K562 (cell line): ENCODE data around the gene TTC33. TPM values are rescaled to one million over a fixed set of nuclear protein-coding genes. Genes with fewer than 3 reads are reported as not detected.

ENCODE experiments used
- ATAC-seq: fragments of 200-7000 bp; cut with Tn5 transposase; 3 replicates; pipeline ENCODE4 v1.9.1; 2020; ENCODE audit warnings: moderate library complexity
- BruUV-seq: library from RNA; stranded (reverse); fragments of 400-500 nt; replicated peaks from 2 replicates; lab custom pipeline; 2021; lab: Mats Ljungman, UMichigan
- CTCF ChIA-PET: fragments of 300-600 bp; formaldehyde crosslinking; extraction: SDS; loops from one replicate; lab custom pipeline; 2021; ENCODE audit warnings: low intra/inter-chr PET ratio; lab: Yijun Ruan, JAX
- POLR2A ChIA-PET: fragments of 300-600, 350-650 bp; sonication (Branson Sonifier 250); formaldehyde crosslinking; extraction: SDS; loops from one replicate; lab custom pipeline; 2021; ENCODE audit warnings: antibody characterized with exemption, inconsistent platforms; lab: Yijun Ruan, JAX
- DNase-seq, 4 experiments: peaks; one replicate each; pipeline versions ENCODE4 v3.0.0 to v3.0.0-alpha.2; 2011 to 2018; ENCODE audit warnings: low spot score in 3 of 4, mixed read lengths in 3 of 4; ENCODE audit errors: extremely low read depth in 1 of 4
- FAIRE-seq: peaks from 2 replicates; lab custom pipeline; 2011; peaks lifted over from hg19 to GRCh38; lab: Jason Lieb, UNC
- H2AFZ ChIP-seq: 2 replicates; pipeline ENCODE4 v1.6.0; 2011; ENCODE audit warnings: low read depth, low read length, control low read depth, inconsistent platforms
- H3K27ac ChIP-seq: fragments of 200-600 bp; 3 replicates; pipeline ENCODE4 v1.8.0; 2011; ENCODE audit warnings: low read depth, mild to moderate bottlenecking, control low read depth, inconsistent platforms, low read length, moderate library complexity, mixed read lengths; ENCODE audit errors: extremely low read depth
- H3K27me3 ChIP-seq, 2 experiments: fragments of 300-600 bp in 1 of 2; 2 replicates in 1 of 2; 3 replicates in 1 of 2; pipeline versions ENCODE4 v1.6.0 to v1.8.0; 2011; ENCODE audit warnings: inconsistent platforms in 2 of 2, low read length in 2 of 2, mild to moderate bottlenecking in 1 of 2, mixed read lengths in 1 of 2, moderate library complexity in 1 of 2; ENCODE audit not compliant: control insufficient read depth in 2 of 2, insufficient read depth in 2 of 2
- H3K36me3 ChIP-seq: fragments of 300-600 bp; 3 replicates; pipeline ENCODE4 v1.8.0; 2011; ENCODE audit warnings: mild to moderate bottlenecking, low read length, inconsistent platforms; ENCODE audit not compliant: control insufficient read depth, insufficient read depth
- H3K4me1 ChIP-seq, 2 experiments: fragments of 200-600 bp in 1 of 2; replicated peaks in 1 of 2; 2 replicates in 1 of 2; 3 replicates in 1 of 2; pipeline versions ENCODE4 v1.5.1 to v1.8.0; 2011; ENCODE audit warnings: inconsistent platforms in 2 of 2, low read length in 2 of 2, mild to moderate bottlenecking in 1 of 2, mixed read lengths in 1 of 2, moderate library complexity in 1 of 2; ENCODE audit not compliant: control insufficient read depth in 2 of 2, insufficient read depth in 2 of 2
- H3K4me2 ChIP-seq: 2 replicates; pipeline ENCODE4 v1.6.1; 2011; ENCODE audit warnings: low read length, control low read depth, inconsistent platforms, mixed read lengths; ENCODE audit not compliant: insufficient read depth
- H3K4me3 ChIP-seq: fragments of 200-600 bp; sonication (generic), shearing (Covaris generic); 2 replicates; pipeline ENCODE4 v1.5.1; 2016; ENCODE audit warnings: control low read depth, inconsistent platforms
- H3K79me2 ChIP-seq: fragments of 200-600 bp; 3 replicates; pipeline ENCODE4 v1.8.0; 2011; ENCODE audit warnings: low read length, inconsistent platforms; ENCODE audit not compliant: control insufficient read depth, insufficient read depth
- H3K9ac ChIP-seq, 2 experiments: 2 replicates each; pipeline versions ENCODE4 v1.6.0 to v1.6.1; 2011; ENCODE audit warnings: low read depth in 2 of 2, low read length in 2 of 2, control low read depth in 1 of 2, inconsistent platforms in 1 of 2, mild to moderate bottlenecking in 1 of 2, mixed read lengths in 1 of 2; ENCODE audit not compliant: insufficient read depth in 1 of 2
- H3K9me1 ChIP-seq: one replicate; pipeline ENCODE4 v1.6.0; 2011; ENCODE audit warnings: inconsistent platforms, mild to moderate bottlenecking, low read length, moderate library complexity; ENCODE audit not compliant: control insufficient read depth, insufficient read depth
- H3K9me3 ChIP-seq: replicated peaks from 2 replicates; pipeline ENCODE4 v1.5.1; 2011; ENCODE audit warnings: low read depth, low read length, inconsistent platforms; ENCODE audit not compliant: control insufficient read depth, insufficient read depth
- H4K20me1 ChIP-seq: replicated peaks from 2 replicates; pipeline ENCODE4 v1.6.1; 2011; ENCODE audit warnings: low read length, inconsistent platforms, mixed read lengths; ENCODE audit not compliant: control insufficient read depth, insufficient read depth
- CTBP1 ChIP-seq: fragments of 450-650 bp; IDR thresholded peaks from 2 replicates; pipeline ENCODE4 v1.6.1; 2016; ENCODE audit warnings: borderline replicate concordance
- ETS1 ChIP-seq: conservative IDR thresholded peaks from 2 replicates; pipeline ENCODE4 v1.6.1; 2011; ENCODE audit warnings: low read depth, mild to moderate bottlenecking, low read length; ENCODE audit not compliant: control insufficient read depth
- GTF2A2 ChIP-seq: IDR thresholded peaks from 2 replicates; pipeline ENCODE4 v1.6.1; 2016; ENCODE audit warnings: mild to moderate bottlenecking, missing genetic modification characterization, missing compliant biosample characterization
- ILK ChIP-seq: fragments of 450-650 bp; IDR thresholded peaks from 2 replicates; pipeline ENCODE4 v1.6.1; 2016; ENCODE audit warnings: missing genetic modification characterization, low read depth, mild to moderate bottlenecking, missing compliant biosample characterization, moderate library complexity, borderline replicate concordance
- KDM5B ChIP-seq: fragments of 200-600 bp; sonication (generic); IDR thresholded peaks from 2 replicates; pipeline ENCODE4 v1.6.1; 2012; ENCODE audit warnings: low read depth, mild to moderate bottlenecking, moderate library complexity, low read length, control low read depth, inconsistent platforms; ENCODE audit not compliant: insufficient replicate concordance
- MCM2 ChIP-seq: fragments of 450-650 bp; IDR thresholded peaks from 2 replicates; pipeline ENCODE4 v1.6.1; 2017; ENCODE audit warnings: low read depth, mild to moderate bottlenecking
- MTA3 ChIP-seq: fragments of 450-650 bp; formaldehyde crosslinking; IDR thresholded peaks from 2 replicates; pipeline ENCODE4 v1.6.1; 2017; ENCODE audit warnings: mild to moderate bottlenecking, borderline replicate concordance
- NBN ChIP-seq: fragments of 450-650 bp; IDR thresholded peaks from 2 replicates; pipeline ENCODE4 v1.6.1; 2016; ENCODE audit warnings: low read depth, mild to moderate bottlenecking
- NCOA6 ChIP-seq: fragments of 450-650 bp; IDR thresholded peaks from 2 replicates; pipeline ENCODE4 v1.6.1; 2017; ENCODE audit warnings: mild to moderate bottlenecking
- RFX7 ChIP-seq: fragments of 250-450 bp; sonication (Bioruptor Pico); IDR thresholded peaks from 2 replicates; pipeline ENCODE4 v1.5.1; 2021; ENCODE audit warnings: mild to moderate bottlenecking
- TSC22D4 ChIP-seq: fragments of 450-650 bp; IDR thresholded peaks from 2 replicates; pipeline ENCODE4 v1.6.1; 2016; ENCODE audit warnings: missing genetic modification characterization, missing biosample characterization, control low read depth
- VEZF1 ChIP-seq: fragments of 200-800 bp; sonication (Bioruptor generic); IDR thresholded peaks from 2 replicates; pipeline ENCODE4 v1.6.1; 2017; ENCODE audit warnings: missing genetic modification characterization, missing compliant biosample characterization
- ZNF253 ChIP-seq: fragments of 250-450 bp; sonication (Bioruptor Pico); conservative IDR thresholded peaks from 2 replicates; pipeline ENCODE4 v1.6.1; 2021; ENCODE audit warnings: mild to moderate bottlenecking
- ZNF507 ChIP-seq: conservative IDR thresholded peaks from 2 replicates; pipeline ENCODE4 v1.6.1; 2017; ENCODE audit warnings: missing genetic modification characterization, missing compliant biosample characterization
- ZNF717 ChIP-seq: fragments of 250-450 bp; sonication (Bioruptor Pico); IDR thresholded peaks from 2 replicates; pipeline ENCODE4 v1.5.0; 2021
- WGBS: fragments of 100-300 bp; shearing (Covaris generic); methylation state at CpG from one replicate; pipeline ENCODE4 v1.1.6; 2016; ENCODE audit warnings: low coverage, mixed read lengths; ENCODE audit not compliant: insufficient coverage; ENCODE audit errors: missing lambda C conversion rate; 5-methylcytosine and 5-hydroxymethylcytosine counted together
- in situ Hi-C: fragments of 300-500 bp; cut with MboI; formaldehyde crosslinking; loops from 4 replicates; pipeline ENCODE4 v1.15.0; 2018; ENCODE audit warnings: inconsistent platforms, mixed read lengths
- intact Hi-C: fragments of 100-400 bp; cut with micrococcal nuclease; formaldehyde crosslinking; loops from 2 replicates; pipeline ENCODE4 v1.14.2; 2022
- polyA plus RNA-seq, 8 experiments: library from polyadenylated mRNA; depleted of rRNA in 4 of 8; stranded (reverse) in 5 of 8; unstranded in 3 of 8; fragments of >200 nt; fragmentation: Nextera tagmentation in 2 of 8; fragmentation: Illumina TruSeq in 1 of 8; extraction: Ambion mirVana in 2 of 8; extraction: Trizol in 1 of 8; gene quantifications; 2 replicates each; pipeline versions ENCODE4 v1.2.1 to v1.2.3, GENCODE V29; 2011 to 2014; ENCODE audit warnings: inconsistent platforms in 1 of 8, missing spikeins in 1 of 8
- total RNA-seq, 7 experiments: library from RNA; depleted of rRNA in 6 of 7; stranded (reverse); fragments of >200 nt in 6 of 7; fragmentation: Illumina TruSeq in 2 of 7; extraction: Trizol in 2 of 7; gene quantifications; 2 replicates each; pipeline versions ENCODE4 v1.2.1 to v1.2.3, GENCODE V29; 2011 to 2021; ENCODE audit warnings: low replicate concordance in 1 of 7

Gene TTC33
- total and polyA plus RNA-seq, 9 of the 15 experiments (the other 6 are each of a cell fraction or from before 2014, with no cell fraction given) = 11.5 to 24.9 (median 21.1) TPM

- Histone ChIP-seq H3K4me2 (no peak overlapping the region), H3K27me3 (no peaks in the 10 kb centered on the region), H3K9ac (no peak overlapping the region), H3K4me3 (no peak overlapping the region), H4K20me1 (no peaks in the 10 kb centered on the region), H3K9me1 (no peaks in the 10 kb centered on the region), H3K4me1 (no peaks in the 10 kb centered on the region), H3K36me3 (no peaks in the 10 kb centered on the region), H3K27ac (no peak overlapping the region), H2AFZ (no peak overlapping the region), H3K9me3 (no peaks in the 10 kb centered on the region), H3K79me2 (no peaks in the 10 kb centered on the region)
- ChIA-PET POLR2A (no interaction called here), CTCF (no interaction called here)
- DNase-seq (no peak), FAIRE-seq (no peak), ATAC-seq (no peak)
- intact Hi-C loops (no loop called here), in situ Hi-C loops (no loop called here)
- TF ChIP-seq CTBP1 = no peak
- TF ChIP-seq GTF2A2 (tag) = no peak
- no peak for TF ChIP-seq MTA3
- no peak for TF ChIP-seq ZNF507 (tag)
- TF ChIP-seq KDM5B = no peak
- no peak for TF ChIP-seq ILK (tag)
- TF ChIP-seq NBN = no peak
- TF ChIP-seq ETS1 = no peak
- TF ChIP-seq TSC22D4 (tag) = no peak
- TF ChIP-seq NCOA6 = no peak
- no peak for TF ChIP-seq RFX7 (CRISPR knock-in tag)
- no peak for TF ChIP-seq VEZF1 (CRISPR knock-in tag)
- no peak for TF ChIP-seq MCM2
- no peak for TF ChIP-seq ZNF717
- no peak for TF ChIP-seq ZNF253 (CRISPR knock-in tag)
- WGBS = 0% methylated on average over 1 of the region's 2 CpGs
- no TSS peak for BruUV-seq
Observed at GRCh38 chr5:40572937-40573336, 182.8 kb downstream of the TTC33 start.
